SK-N-MC (cell line): ENCODE data around the gene SLC30A9.

Experiments used
- EZH2 ChIP-seq: fragments of 200-600 bp; sonication (generic); IDR thresholded peaks from one replicate; pipeline ENCODE4 v1.6.1; 2017; ENCODE audit warnings: antibody characterized with exemption
- POLR2AphosphoS5 ChIP-seq: IDR thresholded peaks from 2 replicates; pipeline ENCODE4 v1.6.1; 2012; ENCODE audit warnings: mild to moderate bottlenecking, low read depth, low read length, borderline replicate concordance

GRCh38 chr4:42136371-42136770, 146.0 kb downstream of the SLC30A9 start:
- TF ChIP-seq EZH2 (no peak), POLR2AphosphoS5 (no peak)
